GM12874 (cell line): Measurements from ENCODE around the gene GPR33.
A peak's percentile ranks its signal among the peaks of the same experiment; 100 is the strongest.

Experiments used
- CTCF ChIP-seq: IDR thresholded peaks from 2 replicates; pipeline ENCODE4 v1.5.1; 2011; ENCODE audit warnings: low read depth, mild to moderate bottlenecking, control low read depth, low read length, moderate library complexity; ENCODE audit not compliant: insufficient read depth

Gene GPR33

GRCh38 chr14:31510222-31510621, 22.4 kb upstream of the GPR33 start:
- TF ChIP-seq CTCF: 0 out of 2 replicates have a peak, but pooled peaks have one; percentile 2

- TF ChIP-seq CTCF: no peak
Observed at GRCh38 chr14:31508135-31508534, 20.3 kb upstream of the GPR33 start.

GRCh38 chr14:31505411-31505810, 17.6 kb upstream of the GPR33 start:
- no peak for TF ChIP-seq CTCF

- no peak for TF ChIP-seq CTCF
Observed at GRCh38 chr14:31501870-31502269, 14.0 kb upstream of the GPR33 start.

- TF ChIP-seq CTCF: no peak
Observed at GRCh38 chr14:31492759-31493498, 5.1 kb upstream of the GPR33 start.

- TF ChIP-seq CTCF: no peak
Observed at GRCh38 chr14:31489691-31490090, 1.9 kb upstream of the GPR33 start.

GRCh38 chr14:31486764-31487163, 1.1 kb downstream of the GPR33 start:
- TF ChIP-seq CTCF: no peak
